ENCODE data around the gene KLHL29.

The KLHL29 gene

DNA sequence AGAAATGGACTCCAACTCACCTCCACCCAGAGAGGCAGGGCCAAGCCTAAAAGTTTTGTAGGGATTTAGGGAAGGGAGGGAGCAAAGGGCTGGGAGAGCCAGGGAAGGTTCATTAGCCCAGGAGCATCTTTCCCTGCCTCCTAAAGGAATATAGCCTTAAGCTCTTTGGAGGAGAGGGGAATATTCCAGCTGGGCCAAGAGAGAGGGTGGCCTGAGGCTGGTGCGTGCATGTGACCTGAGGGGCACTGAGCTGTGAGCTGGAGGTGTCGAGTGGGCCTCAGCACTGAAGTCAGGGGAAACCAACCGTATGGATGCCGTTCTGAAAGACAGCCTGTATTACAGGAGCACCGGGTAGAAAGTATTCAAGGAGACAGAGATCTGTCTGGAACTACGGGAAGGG lies 112.6 kb downstream of the KLHL29 start:
- no peak for DNase-seq

- DNase-seq, result no peak
Observed at GRCh38 chr2:23498943-23499342, 114.0 kb downstream of the KLHL29 start.

DNA sequence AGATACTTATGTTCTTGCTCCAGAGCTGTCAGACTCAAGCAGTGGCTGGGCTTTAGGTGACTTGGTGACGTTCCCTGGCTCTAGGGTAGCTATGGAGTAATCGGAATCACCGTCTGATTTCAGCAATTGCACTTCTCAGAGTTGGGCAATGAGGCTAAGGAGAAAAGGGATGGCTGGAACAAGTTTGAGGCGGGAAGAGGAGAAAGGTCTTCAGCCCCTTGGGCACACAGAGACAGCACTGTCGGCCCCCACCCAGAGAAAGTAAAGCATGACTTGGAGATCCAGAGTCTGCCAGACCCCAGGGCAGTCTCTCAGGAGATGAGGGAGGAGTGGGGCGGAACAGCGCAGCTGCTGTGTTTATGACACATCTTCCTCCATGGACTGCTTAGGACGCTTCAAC lies 114.5 kb downstream of the KLHL29 start:
- no peak for DNase-seq

DNA sequence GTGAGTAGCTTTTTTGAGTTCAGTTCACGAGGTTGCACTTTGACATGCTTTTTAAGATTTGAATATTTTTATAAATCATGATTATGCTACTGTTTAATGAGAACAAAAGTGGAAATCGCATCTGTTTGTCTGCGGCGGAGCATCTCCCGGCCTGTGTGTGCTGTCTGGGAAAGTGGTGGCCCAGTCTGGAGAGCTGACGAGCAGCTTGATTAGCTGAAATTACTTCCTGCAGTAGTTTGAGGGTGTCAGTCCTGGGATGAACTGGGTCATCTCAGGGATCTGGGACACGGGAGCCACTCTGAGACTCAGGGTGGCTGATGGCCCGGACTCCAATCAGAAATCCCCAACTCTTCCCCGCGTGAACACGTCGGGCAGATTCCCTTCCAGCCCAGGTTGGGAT lies 115.9 kb downstream of the KLHL29 start:
- no peak for DNase-seq

GRCh38 chr2:23502096-23502495 lies 117.1 kb downstream of the KLHL29 start:
- no peak for DNase-seq

- no peak for DNase-seq
Observed at GRCh38 chr2:23503097-23503496, 118.1 kb downstream of the KLHL29 start.

GRCh38 chr2:23503682-23504081 lies 118.7 kb downstream of the KLHL29 start:
- no peak for DNase-seq

- DNase-seq, result no peak
Observed at GRCh38 chr2:23504591-23504990, 119.6 kb downstream of the KLHL29 start.

DNA sequence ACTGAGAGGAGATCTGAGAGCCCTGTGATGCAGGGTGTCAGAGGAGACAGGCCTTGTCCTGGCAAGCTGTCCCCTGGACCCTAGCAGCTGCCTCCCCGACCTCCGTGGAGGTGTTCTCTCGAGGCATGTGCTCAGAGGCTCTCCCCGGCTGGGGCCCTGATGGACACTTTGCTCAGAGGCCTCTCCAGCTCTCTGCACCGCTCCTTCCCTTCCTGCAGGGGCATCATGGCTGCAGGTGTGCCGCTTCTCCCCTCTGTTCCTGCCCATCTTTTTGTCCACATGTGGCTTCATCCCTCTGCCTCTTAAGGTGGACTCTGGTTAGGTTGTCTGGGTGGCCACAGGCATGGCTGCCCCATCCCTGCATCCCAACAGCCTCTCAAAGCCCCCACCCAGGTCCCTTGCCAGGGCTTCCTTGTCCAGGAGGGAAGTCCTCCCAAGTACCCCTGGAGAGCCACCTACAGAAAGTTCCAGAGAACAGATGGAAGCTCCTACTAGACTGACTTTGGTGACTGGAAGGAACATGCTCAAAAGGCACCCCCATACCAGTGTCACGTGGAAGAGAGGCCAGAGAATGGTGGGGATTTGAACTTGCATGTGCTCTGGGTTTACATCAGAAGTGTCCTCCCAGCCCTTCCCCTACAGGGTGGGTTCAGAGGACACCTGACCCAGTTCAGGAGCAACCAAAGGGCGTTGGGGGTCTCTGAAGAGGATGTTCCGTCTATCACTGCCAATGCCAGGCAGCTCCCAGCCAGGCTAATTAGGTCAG lies 120.4 kb downstream of the KLHL29 start:
- DNase-seq, result no peak

DNA sequence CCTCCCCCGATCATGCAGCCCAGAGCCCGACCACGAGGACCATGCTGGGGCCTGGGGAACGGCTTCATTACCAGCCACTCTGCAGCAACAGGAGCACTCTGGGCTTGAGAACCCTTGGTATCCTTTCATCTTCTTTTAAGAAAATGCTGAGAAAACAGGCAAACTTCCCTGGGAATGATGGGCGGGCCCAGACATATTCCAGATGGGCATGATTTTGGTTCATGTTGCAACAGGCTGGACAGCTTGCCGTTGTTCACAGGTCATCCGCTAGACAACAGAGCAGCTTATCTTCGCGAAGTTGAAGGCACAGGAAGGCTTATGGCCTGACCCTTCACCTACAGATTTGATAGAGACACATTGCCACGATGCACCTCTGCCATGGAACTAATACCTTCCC lies 121.0 kb downstream of the KLHL29 start:
- DNase-seq, result no peak

GRCh38 chr2:23506531-23507266 lies 121.7 kb downstream of the KLHL29 start:
- DNase-seq, result no peak

DNA sequence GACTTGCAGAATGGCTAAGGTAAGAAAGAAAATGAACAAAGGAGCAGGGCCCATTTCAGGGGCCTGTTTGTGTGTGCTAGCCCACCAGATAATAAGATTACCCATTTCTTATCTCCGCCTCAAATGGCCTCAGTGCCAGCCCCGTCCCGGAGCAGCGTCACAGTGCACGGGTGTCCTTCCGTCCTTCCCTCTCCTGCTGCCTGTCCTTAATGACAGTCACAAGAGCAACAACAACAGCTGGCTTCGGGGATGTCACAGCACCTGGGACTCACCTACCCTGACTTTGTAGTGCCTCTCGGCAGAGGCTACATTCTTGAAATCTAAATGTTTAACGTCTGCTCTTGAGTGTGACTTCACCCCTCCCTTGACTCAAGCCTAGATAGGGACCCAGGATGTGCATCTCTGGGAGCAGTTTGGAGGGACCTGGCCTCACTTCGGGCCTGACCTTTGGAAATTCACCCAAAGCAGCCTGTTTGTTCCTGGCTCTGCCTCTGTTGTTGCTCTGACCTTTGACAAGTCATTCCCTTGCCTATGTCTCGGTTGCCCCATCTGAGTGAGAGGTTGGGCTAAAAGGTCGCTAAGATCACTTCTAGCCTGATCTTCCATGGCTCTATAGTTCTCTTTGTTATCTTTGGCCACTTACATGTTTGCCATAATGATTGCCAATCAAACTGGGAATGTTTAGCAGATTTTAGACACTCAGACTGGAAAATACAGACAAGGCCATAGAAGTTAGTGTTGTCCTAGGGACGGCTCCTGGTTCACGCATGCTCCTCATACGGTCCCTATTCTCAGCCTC lies 122.5 kb downstream of the KLHL29 start:
- no peak for DNase-seq

DNA sequence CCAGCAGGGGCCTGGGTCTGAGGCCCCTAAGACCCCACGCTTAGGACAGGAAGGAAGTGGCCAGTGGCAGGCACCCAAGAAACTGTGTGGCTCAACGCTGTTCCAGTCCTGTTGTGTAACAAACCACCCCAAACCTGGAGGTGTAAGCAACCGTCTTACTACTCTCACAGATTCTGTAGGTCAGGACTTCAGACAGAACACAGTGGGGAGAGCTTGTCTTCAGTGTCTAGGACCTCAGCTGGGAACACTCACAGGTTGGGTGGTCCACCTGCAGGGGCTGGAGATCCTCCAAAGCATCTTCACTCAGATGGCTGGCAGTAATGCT lies 123.0 kb downstream of the KLHL29 start:
- no peak for DNase-seq

DNA sequence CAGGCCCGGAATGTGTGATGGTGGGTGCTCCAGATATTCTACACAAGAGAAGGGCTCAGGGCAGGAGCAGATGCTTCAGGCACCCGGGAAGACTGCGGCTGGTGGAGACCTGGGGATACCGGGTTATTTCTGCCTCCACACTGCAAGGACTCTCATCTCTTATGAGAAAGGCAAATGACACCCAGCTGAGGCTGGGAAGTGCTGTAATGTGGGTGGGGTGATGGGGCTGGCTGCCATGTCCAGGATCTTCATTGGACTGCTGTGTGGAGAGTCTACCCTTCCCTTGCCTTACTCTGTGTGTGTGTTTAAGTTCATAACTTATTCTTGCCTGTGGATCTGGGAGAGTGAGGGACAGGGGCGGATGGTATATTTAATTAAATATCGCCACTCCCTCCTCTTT lies 124.1 kb downstream of the KLHL29 start:
- no peak for DNase-seq

DNA sequence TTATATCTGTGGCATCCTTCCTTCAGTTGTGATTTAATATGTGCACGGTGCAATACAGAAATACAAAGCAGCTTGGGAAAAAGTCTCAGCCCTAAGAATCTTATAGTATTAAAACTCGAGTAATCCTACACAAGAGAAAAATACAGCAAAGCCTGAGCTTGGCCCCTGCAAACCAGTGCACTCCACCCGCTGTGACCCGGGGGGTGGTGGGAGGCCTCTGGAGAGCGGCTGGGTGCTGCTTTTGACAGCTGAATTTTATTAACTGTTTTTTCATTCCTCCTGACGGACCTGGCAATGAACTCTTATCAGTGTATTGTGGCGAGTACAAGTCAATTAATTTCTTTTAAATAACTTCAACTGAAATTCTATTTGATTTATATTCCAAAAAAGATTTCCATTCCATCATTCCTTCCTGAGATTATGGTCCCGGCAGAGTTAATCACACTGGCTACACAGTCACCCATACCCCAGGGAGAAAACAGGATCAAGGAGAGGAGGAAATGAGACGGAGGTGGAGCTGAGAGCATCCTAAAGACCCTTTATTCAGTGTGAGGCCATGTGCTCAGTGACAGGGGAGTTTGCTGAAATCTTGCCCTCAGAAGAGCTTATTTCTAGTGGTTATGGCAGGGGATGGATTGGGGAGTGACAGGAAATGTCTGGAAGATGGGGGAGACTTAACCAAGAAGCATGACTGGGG lies 124.8 kb downstream of the KLHL29 start:
- no peak for DNase-seq

DNA sequence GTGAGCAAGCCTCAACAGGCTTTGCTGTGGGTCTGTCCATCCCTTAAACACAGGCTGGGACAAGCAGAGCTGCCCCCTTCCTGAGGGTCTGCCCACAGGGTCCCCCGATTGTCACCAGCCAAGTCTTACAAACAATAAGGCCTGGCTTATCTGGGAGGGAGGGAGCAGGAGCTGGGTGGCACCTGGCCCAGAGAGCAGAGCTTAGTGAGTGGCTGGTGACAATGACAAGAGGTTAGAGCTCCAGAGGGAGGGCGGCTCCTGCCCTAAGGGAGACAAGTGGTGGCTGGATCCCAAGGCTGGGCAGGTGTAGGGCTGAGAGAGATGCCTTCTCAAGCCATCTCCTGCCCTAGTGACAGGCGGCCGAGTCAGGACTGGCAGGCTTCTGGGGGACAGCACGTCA lies 125.5 kb downstream of the KLHL29 start:
- DNase-seq, result no peak

- no peak for DNase-seq
Observed at GRCh38 chr2:23512778-23513177, 127.8 kb downstream of the KLHL29 start.

DNA sequence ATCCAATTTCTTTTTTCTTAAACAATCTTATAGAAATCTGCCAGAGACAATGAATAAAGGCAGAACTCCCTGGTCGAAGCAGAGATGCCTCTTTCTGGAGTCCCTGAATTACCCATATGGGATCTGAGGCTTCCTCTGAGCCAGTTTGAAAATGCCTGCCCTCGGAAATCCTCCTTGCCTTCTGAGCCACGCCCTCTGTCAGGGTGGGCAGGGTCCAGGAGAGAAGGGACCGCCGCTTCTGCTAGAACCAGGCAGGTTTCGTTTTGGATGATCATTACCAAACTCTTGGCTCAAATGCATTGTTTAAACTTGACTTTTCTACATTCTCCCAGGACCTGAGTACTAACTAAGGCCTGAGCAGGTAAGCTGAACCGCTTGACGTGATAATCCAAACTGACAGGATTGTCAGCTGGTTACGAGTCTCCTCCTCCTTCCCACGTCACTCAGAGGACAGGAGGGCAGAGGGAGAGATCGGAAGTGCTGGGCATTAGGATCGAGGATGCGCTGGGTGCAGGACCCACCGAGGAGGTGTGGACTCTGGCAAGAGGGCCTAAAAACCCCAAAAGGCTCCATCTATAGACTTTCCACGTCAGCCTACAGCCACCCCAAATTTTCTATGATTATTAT lies 128.4 kb downstream of the KLHL29 start:
- DNase-seq, result no peak

GRCh38 chr2:23513872-23514793 lies 129.2 kb downstream of the KLHL29 start:
- DNase-seq, result no peak

DNA sequence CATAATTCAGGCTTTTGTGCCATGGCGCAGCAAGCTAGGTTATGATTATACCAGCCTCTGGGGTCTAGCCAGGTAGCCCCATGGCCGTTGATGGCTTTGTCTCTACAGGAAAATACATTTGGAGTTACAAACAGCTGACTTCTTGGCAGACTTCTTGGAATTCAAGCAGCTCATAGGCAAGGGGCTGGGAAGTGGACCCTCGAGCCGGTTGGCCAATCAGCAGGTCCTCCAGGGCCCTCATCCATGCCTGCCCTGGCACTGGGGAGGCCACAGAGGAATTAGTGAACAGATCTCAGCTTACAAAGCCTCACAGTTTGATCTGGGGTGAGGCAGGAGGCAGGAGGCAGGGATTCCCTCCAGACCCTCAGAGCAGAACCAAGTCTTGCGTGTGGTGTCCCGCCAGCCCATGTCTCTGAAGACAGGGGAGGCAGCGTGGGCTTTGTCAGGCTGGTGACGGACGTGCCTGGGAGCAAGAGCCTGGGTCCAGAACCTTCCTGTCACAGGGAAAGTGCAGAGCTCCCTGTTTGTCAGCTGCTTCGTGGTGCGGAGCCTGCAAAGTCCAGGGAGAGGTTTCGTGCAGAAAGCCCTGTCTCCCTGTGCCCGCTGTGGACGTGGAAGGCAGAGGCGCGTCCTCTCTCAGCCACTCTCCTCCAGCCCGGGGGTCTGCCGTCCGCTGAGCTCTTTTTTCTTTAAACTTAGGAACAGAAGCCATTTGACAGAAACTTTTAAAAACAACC lies 131.7 kb downstream of the KLHL29 start:
- DNase-seq, result no peak
